GM12874 (cell line): ENCODE data around the gene RAP1B.

Experiments
- CTCF ChIP-seq: IDR thresholded peaks from 2 replicates; pipeline ENCODE4 v1.5.1; 2011; ENCODE audit warnings: low read depth, mild to moderate bottlenecking, control low read depth, low read length, moderate library complexity; ENCODE audit not compliant: insufficient read depth

RAP1B gene

GRCh38 chr12:68591734-68592418 lies 18.8 kb upstream of the RAP1B start:
- no peak for TF ChIP-seq CTCF

- TF ChIP-seq CTCF, result no peak
Measured at GRCh38 chr12:68595241-68595640, 15.5 kb upstream of the RAP1B start.

GRCh38 chr12:68601767-68602166 lies 8.9 kb upstream of the RAP1B start:
- no peak for TF ChIP-seq CTCF

- no peak for TF ChIP-seq CTCF
Measured at GRCh38 chr12:68602720-68603119, 8.0 kb upstream of the RAP1B start.

GRCh38 chr12:68608191-68608590 lies 2.5 kb upstream of the RAP1B start:
- no peak for TF ChIP-seq CTCF

GRCh38 chr12:68609998-68610369 lies 715 bp upstream of the RAP1B start:
- no peak for TF ChIP-seq CTCF

- TF ChIP-seq CTCF, result no peak
Measured at GRCh38 chr12:68611094-68611805, 551 bp downstream of the RAP1B start.
